Measurements from ENCODE around the gene CNNM2. TPM values are rescaled to one million over a fixed set of nuclear protein-coding genes. Genes with fewer than 3 reads are reported as not detected.

Gene CNNM2
- total RNA-seq, 1 experiment from 2014 or later, result 7.2 TPM

DNA sequence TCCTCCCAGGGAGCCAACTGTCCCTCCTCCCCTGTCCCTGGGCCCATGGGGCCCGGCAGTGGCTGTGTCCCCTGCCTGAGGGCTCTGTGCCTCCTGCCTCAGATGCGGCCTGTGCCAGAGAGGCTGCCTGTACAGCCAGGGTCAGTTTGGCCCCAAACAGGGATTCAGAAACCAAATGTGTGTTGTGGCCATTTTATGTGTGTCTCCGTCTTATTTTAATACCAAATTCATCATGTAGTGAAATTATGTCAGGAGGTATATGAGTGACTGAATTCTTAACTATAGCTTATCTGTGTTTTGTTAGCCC lies 160.2 kb downstream of the CNNM2 start:
- H3K9me2 ChIP-seq (replicated peaks; ENCODE audit: low read length), result no peaks in the 10 kb centered on the region
- DNase-seq (no peak), ATAC-seq (no peak)
- no TSS peak for BruUV-seq (replicated peaks)
- H3K27ac ChIP-seq (ENCODE audit: low read length), result no peak overlapping the region
- no peaks in the 10 kb centered on the region for H3K4me1 ChIP-seq (ENCODE audit: insufficient read depth, low read length)
- intact Hi-C loops (cut with micrococcal nuclease), result no loop called here
- no peak overlapping the region for H3K4me3 ChIP-seq (ENCODE audit: low read length)
- ChIA-PET CTCF (no interaction called here), POLR2A (ENCODE audit: unreplicated experiment) (no interaction called here)
- no peaks in the 10 kb centered on the region for H3K9me3 ChIP-seq (ENCODE audit: low read length)
- H3K27me3 ChIP-seq (ENCODE audit: low read length), result no peaks in the 10 kb centered on the region
- no peak overlapping the region for H3K9ac ChIP-seq (ENCODE audit: low read length)
- H2AFZ ChIP-seq (ENCODE audit: low read length), result no peak overlapping the region
- no peaks in the 10 kb centered on the region for H4K20me1 ChIP-seq (ENCODE audit: low read length)
- H3K4me2 ChIP-seq (ENCODE audit: low read length), result no peak overlapping the region
- H3F3A ChIP-seq (ENCODE audit: low read length, unreplicated experiment), result no peaks in the 10 kb centered on the region
- no peaks in the 10 kb centered on the region for H3K36me3 ChIP-seq (ENCODE audit: low read depth, low read length)
- no peak for TF ChIP-seq EZH2 (IDR thresholded peaks at IDR 0.05; ENCODE audit: low read length, unreplicated experiment)
- no peak for TF ChIP-seq CTCF (conservative IDR thresholded peaks at IDR 0.05; ENCODE audit: low read depth, low read length)
- no peak for TF ChIP-seq EZH2phosphoT487 (IDR thresholded peaks at IDR 0.05; ENCODE audit: borderline replicate concordance, low read length)
- H3K79me2 ChIP-seq (ENCODE audit: low read length), result no peaks in the 10 kb centered on the region

GRCh38 chr10:103078676-103079075 lies 160.6 kb downstream of the CNNM2 start:
- intact Hi-C loops (cut with micrococcal nuclease), result no loop called here
- BruUV-seq (replicated peaks), result no TSS peak
- H3K4me2 ChIP-seq (ENCODE audit: low read length), result no peak overlapping the region
- DNase-seq, result no peak
- no peak overlapping the region for H3K27ac ChIP-seq (ENCODE audit: low read length)
- no peaks in the 10 kb centered on the region for H3K9me3 ChIP-seq (ENCODE audit: low read length)
- no peak for TF ChIP-seq CTCF (conservative IDR thresholded peaks at IDR 0.05; ENCODE audit: low read depth, low read length)
- no peak for TF ChIP-seq EZH2 (IDR thresholded peaks at IDR 0.05; ENCODE audit: low read length, unreplicated experiment)
- no peaks in the 10 kb centered on the region for H3K79me2 ChIP-seq (ENCODE audit: low read length)
- H3K4me1 ChIP-seq (ENCODE audit: insufficient read depth, low read length), result no peaks in the 10 kb centered on the region
- CTCF ChIA-PET, result no interaction called here
- no peak overlapping the region for H2AFZ ChIP-seq (ENCODE audit: low read length)
- no peaks in the 10 kb centered on the region for H3K27me3 ChIP-seq (ENCODE audit: low read length)
- no peaks in the 10 kb centered on the region for H4K20me1 ChIP-seq (ENCODE audit: low read length)
- ATAC-seq, result no peak
- POLR2A ChIA-PET (ENCODE audit: unreplicated experiment), result no interaction called here
- no peaks in the 10 kb centered on the region for H3F3A ChIP-seq (ENCODE audit: low read length, unreplicated experiment)
- H3K4me3 ChIP-seq (ENCODE audit: low read length), result no peak overlapping the region
- H3K9ac ChIP-seq (ENCODE audit: low read length), result no peak overlapping the region
- no peaks in the 10 kb centered on the region for H3K9me2 ChIP-seq (replicated peaks; ENCODE audit: low read length)
- H3K36me3 ChIP-seq (ENCODE audit: low read depth, low read length), result no peaks in the 10 kb centered on the region

DNA sequence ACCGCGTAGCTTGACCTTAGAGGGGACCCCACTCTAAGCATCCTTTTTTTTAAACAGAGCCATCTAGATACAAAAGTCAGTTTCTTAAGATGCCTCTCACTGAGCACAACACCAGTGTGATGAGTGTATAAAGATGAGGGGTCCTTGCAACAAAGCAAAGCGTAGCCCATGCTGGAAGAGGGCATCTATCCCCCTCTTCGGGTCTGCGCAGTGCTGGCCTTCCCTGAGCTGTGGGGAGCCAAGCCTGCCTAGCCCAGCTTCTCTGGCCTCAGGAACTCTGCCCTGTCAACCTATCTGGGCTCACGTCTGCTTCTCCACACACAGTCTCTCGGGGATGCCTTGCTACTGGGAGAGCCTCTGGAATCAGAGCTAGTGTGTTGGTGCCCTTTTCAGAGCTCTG lies 161.0 kb downstream of the CNNM2 start:
- H3K4me1 ChIP-seq (ENCODE audit: insufficient read depth, low read length), result no peaks in the 10 kb centered on the region
- H4K20me1 ChIP-seq (ENCODE audit: low read length), result no peaks in the 10 kb centered on the region
- no peak for DNase-seq
- ChIA-PET POLR2A (ENCODE audit: unreplicated experiment) (no interaction called here), CTCF (no interaction called here)
- no peak overlapping the region for H3K4me2 ChIP-seq (ENCODE audit: low read length)
- intact Hi-C loops (cut with micrococcal nuclease), result no loop called here
- no peak for TF ChIP-seq EZH2phosphoT487 (IDR thresholded peaks at IDR 0.05; ENCODE audit: borderline replicate concordance, low read length)
- H3K9ac ChIP-seq (ENCODE audit: low read length), result no peak overlapping the region
- no peak overlapping the region for H2AFZ ChIP-seq (ENCODE audit: low read length)
- no peaks in the 10 kb centered on the region for H3F3A ChIP-seq (ENCODE audit: low read length, unreplicated experiment)
- no peak overlapping the region for H3K27ac ChIP-seq (ENCODE audit: low read length)
- H3K4me3 ChIP-seq (ENCODE audit: low read length), result no peak overlapping the region
- no peaks in the 10 kb centered on the region for H3K9me3 ChIP-seq (ENCODE audit: low read length)
- no peaks in the 10 kb centered on the region for H3K9me2 ChIP-seq (replicated peaks; ENCODE audit: low read length)
- no peaks in the 10 kb centered on the region; the same call in 1 of the 2 replicates for H3K36me3 ChIP-seq (ENCODE audit: low read depth, low read length)
- H3K27me3 ChIP-seq (ENCODE audit: low read length), result no peaks in the 10 kb centered on the region
- BruUV-seq (replicated peaks), result no TSS peak
- ATAC-seq, result no peak
- no peaks in the 10 kb centered on the region for H3K79me2 ChIP-seq (ENCODE audit: low read length)
